ENCODE results near the gene PCLO. TPM values are rescaled to one million over a fixed set of nuclear protein-coding genes. Genes with fewer than 3 reads are reported as not detected.
"Not testable (repeated sequence)": the region's sequence is repeated elsewhere in the genome, so short reads cannot be mapped to it uniquely, and the experiment has no call there.

Gene PCLO
- total RNA-seq, 2 donors from 2014 or later = 0.03 TPM; not detected in 1

DNA sequence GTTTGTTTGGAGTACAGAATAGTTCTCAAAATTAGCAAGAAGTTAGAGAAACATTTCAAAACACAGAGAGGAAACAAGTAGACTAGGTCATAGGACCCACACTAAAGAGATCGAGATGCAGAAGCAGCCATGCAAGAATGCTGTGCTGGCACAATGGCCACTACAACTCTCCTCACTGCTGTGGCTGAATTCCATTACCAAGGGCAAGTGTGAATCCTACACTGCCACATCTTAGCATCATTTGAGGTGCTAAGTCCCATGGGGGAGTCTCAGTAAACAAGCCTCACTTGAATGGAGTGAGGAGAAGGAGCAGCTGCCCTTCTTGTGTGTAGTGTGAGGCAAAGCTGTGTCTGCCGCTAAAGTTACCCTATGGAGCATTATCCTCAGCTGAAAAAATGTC, 56.7 kb downstream of the PCLO start:
- Mint-ChIP-seq H3K9me3 (peaks cover 8% of the 10 kb centered on the region), H3K4me3 (no peak overlapping the region), H3K27me3 (no peaks in the 10 kb centered on the region), H3K36me3 (ENCODE audit: low read depth) (no peaks in the 10 kb centered on the region), H3K4me1 (no peaks in the 10 kb centered on the region), H3K27ac (no peak overlapping the region)
- ATAC-seq (replicated peaks) = no peak

DNA sequence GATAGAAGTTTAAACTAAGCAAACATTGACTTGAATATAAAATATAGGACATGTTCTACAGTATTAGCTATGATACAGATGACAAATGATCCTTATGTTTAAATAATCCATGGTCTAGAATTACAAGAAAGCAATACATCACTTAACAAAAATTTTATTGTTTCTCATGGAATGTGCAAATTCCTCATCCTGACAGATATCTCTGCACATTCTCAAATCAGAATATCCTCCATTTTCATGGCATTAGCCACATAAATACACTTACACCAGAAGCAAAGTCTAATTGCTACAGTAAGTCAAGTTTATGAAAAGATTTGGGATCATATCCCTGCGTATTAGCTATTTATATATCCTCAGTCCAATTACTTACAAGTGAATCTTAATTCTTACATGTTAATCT, 57.6 kb downstream of the PCLO start:
- no peaks in the 10 kb centered on the region for H3K36me3 Mint-ChIP-seq (ENCODE audit: low read depth)
- no peak overlapping the region for H3K27ac Mint-ChIP-seq
- H3K4me3 Mint-ChIP-seq = no peak overlapping the region
- H3K27me3 Mint-ChIP-seq = no peaks in the 10 kb centered on the region
- ATAC-seq (replicated peaks) = no peak
- H3K4me1 Mint-ChIP-seq = no peaks in the 10 kb centered on the region
- H3K9me3 Mint-ChIP-seq = peaks cover 4% of the 10 kb centered on the region

DNA sequence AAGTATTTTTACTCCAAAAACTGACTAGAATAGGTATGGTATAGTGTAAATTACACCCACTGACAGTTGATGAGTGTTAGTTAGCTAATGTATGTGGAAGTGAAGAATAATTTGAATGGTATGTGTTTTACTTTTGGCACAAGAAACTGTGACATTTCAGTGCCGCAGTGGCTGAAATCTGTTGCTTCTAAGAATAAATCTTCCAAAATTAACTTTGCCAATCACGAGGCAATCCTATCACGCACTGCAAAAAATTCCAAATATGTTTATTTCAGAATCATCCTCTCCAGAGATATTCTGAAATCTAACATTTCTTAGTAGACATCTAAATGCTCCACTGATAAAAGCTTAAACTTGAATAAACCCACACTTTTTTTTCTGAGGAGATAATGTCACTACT, 61.2 kb downstream of the PCLO start:
- no peaks in the 10 kb centered on the region for H3K27me3 Mint-ChIP-seq
- no peaks in the 10 kb centered on the region for H3K36me3 Mint-ChIP-seq (ENCODE audit: low read depth)
- H3K4me3 Mint-ChIP-seq = no peak overlapping the region
- H3K4me1 Mint-ChIP-seq = no peaks in the 10 kb centered on the region
- no peak overlapping the region for H3K27ac Mint-ChIP-seq
- no peak for ATAC-seq (replicated peaks)
- H3K9me3 Mint-ChIP-seq = peaks cover 7% of the 10 kb centered on the region

DNA sequence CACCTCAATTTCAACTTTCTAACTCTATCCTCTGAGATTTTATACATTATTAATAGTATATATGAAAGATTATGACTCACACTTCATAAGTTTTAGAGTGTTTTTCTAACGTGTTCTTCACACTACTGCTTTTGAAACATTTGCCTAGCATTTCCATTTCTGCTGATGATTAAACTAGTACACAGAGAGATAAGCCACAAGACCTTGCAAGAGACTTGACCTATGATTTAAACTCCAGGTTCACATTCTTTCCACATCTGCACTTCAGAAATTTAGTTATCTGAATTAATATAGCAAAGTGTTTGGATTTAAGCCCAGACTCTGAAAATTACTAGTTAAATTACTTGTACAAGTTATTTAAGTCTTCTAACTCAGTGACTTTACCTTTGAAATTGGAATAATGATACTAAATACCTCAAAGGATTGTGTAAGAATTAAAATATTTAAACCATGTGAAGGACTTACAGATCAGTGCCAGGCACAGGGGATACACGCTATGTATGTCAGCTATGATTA, 66.6 kb downstream of the PCLO start:
- H3K9me3 Mint-ChIP-seq = peaks cover 11% of the 10 kb centered on the region
- H3K4me1 Mint-ChIP-seq = no peaks in the 10 kb centered on the region
- no peak overlapping the region for H3K27ac Mint-ChIP-seq
- H3K4me3 Mint-ChIP-seq = no peak overlapping the region
- no peak for ATAC-seq (replicated peaks)
- no peaks in the 10 kb centered on the region for H3K36me3 Mint-ChIP-seq (ENCODE audit: low read depth)
- no peaks in the 10 kb centered on the region for H3K27me3 Mint-ChIP-seq

DNA sequence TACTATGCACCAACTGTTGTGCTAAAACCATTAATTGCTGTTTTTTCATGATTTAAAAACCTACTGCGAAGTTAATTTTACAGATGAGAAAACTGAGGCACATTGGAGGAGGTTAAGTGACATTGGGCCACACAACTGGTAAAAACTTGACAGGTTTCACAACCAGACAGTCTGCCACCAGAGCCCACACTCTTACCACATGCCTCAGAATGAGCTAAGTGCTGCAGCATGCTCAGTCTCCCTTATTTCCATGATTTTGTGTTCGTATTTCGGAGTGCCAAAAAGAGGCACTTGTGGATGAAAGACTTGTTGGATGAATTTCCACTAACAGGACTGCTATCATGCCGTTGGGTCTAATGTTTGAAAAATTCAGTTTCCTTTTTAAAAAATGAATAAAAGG, 77.4 kb downstream of the PCLO start:
- no peaks in the 10 kb centered on the region for H3K27me3 Mint-ChIP-seq
- H3K9me3 Mint-ChIP-seq = peaks cover 7% of the 10 kb centered on the region
- no peak overlapping the region for H3K27ac Mint-ChIP-seq
- no peak for ATAC-seq (replicated peaks)
- H3K4me3 Mint-ChIP-seq = no peak overlapping the region
- H3K36me3 Mint-ChIP-seq (ENCODE audit: low read depth) = no peaks in the 10 kb centered on the region
- no peaks in the 10 kb centered on the region for H3K4me1 Mint-ChIP-seq

DNA sequence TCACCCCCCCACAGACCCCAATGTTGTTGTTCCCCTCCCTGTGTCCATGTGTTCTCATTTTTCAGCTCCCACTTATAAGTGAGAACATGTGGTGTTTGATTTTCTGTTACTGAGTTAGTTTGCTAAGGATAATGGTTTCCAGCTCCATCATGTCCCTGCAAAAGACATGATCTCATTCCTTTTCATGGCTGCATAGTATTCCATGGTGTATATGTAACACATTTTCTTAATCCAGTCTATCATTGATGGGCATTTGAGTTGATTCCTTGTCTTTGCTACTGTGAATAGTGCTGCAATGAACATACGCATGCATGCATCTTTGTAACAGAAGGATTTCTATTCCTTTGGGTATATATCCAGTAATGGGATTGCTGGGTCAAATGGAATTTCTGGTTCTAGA, 82.8 kb downstream of the PCLO start:
- not testable (repeated sequence) for H3K9me3 Mint-ChIP-seq; ATAC-seq (replicated peaks); H3K36me3 Mint-ChIP-seq (ENCODE audit: low read depth); H3K4me1 Mint-ChIP-seq; H3K27me3 Mint-ChIP-seq; H3K4me3 Mint-ChIP-seq; H3K27ac Mint-ChIP-seq

DNA sequence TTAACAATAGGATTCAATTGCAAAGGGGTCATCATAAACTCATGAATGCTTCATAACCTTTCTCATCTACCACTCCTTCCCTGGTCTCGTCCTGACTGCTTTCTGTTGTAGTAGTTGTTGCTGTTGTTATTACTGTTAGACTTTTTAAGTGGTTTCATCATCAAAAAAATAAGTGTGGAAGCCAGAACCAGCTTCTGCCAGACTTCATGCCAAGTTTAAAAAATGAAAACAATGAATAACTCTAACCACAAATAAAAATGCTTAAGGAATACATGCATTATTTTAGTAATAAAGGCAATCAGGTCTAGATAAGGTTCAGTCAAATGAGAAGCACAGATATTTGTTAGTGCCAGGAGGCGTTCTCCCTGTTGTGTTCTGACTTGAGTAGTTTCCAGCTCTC, 85.4 kb downstream of the PCLO start:
- Mint-ChIP-seq H3K36me3 (ENCODE audit: low read depth) (no peaks in the 10 kb centered on the region), H3K4me1 (no peaks in the 10 kb centered on the region), H3K4me3 (no peak overlapping the region), H3K27ac (no peak overlapping the region), H3K27me3 (no peaks in the 10 kb centered on the region), H3K9me3 (peaks cover 7% of the 10 kb centered on the region)
- ATAC-seq (replicated peaks) = no peak

DNA sequence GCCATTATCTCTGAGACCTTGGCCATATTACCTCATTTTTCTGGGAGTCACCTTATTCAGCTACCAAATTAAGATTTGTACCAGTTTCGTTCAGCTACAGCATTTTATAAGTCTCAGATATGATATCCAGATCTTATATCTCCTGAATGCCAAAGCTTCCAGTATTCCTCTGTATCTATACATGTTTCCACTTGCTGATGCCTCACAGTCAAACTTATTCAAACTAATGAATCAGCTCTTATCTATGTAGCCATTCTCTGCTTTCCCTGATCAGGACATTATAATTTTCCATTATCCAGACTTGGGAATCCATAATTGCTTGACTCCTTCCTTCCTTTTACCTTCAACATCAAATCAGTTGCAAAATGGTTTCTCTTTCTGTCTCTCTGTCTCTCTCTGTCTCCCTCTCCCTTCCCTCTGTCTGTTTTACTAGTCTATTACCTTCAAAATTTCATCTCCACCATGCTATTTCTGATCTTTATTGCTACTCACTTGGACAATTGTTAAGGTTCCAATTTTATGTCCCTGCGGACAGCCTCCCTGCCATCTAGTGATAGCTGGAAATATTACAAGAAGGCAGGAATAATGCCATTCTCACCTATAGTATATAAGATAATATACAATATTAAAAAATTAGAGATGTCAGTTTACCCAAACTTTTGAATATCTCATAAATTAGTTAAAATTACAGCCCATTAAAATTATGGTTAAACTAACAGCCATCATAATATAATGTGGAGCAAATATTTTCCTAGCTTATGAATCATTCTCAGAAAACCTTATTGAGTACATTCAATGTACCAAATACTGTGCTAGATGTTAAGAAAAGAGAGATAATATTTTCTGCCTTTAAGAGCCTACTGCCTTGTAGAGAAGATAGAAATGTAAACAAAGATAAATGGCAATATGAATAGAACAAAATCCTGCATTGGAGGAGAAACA, 89.8 kb downstream of the PCLO start:
- Mint-ChIP-seq H3K36me3 (ENCODE audit: low read depth) (no peaks in the 10 kb centered on the region), H3K9me3 (peaks cover 9% of the 10 kb centered on the region), H3K4me3 (no peak overlapping the region), H3K27ac (no peak overlapping the region), H3K27me3 (no peaks in the 10 kb centered on the region), H3K4me1 (no peaks in the 10 kb centered on the region)
- ATAC-seq (replicated peaks) = no peak

DNA sequence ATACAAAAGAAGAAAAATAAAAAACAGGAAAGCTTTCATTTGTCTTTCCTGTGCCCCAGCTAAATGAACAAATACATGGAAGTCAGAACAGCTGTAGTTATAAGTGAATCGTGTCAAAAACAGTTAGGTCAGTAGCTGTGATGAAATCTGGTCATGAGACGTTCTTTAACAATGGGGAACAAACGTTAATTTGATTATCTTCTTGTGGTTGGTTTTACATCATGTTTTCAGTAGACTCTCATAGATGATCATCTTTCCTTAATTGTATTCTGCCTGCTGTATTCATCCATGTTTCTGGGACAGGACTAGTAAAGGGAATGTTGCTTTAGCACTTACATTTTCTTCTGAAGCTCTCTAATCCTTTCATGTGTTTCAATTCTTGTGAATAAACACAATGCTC, 97.0 kb downstream of the PCLO start:
- H3K27ac Mint-ChIP-seq = no peak overlapping the region
- no peak overlapping the region for H3K4me3 Mint-ChIP-seq
- H3K4me1 Mint-ChIP-seq = no peaks in the 10 kb centered on the region
- H3K36me3 Mint-ChIP-seq (ENCODE audit: low read depth) = no peaks in the 10 kb centered on the region
- H3K27me3 Mint-ChIP-seq = no peaks in the 10 kb centered on the region
- no peak for ATAC-seq (replicated peaks)
- H3K9me3 Mint-ChIP-seq = peaks cover 3% of the 10 kb centered on the region

DNA sequence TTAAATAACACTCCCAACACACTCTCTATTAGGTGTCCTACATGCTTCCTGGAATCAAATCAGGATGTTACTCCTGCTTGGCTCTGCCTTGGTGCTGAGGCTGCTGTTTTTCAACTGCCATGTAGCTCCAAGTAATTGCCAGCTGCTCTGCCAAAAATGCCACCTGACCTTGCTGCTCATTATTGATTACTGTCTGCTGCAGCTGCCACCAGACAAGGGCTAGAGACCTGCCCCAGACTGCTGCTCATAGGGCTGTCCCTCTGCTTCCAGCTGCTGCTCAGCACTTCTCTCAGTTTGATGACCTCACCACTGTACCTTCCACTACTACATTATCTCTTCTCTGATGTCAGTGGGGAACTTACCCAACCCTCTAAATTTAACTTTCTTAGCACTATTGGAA, 102.5 kb downstream of the PCLO start:
- Mint-ChIP-seq H3K27me3 (no peaks in the 10 kb centered on the region), H3K36me3 (ENCODE audit: low read depth) (no peaks in the 10 kb centered on the region), H3K27ac (no peak overlapping the region), H3K4me1 (no peaks in the 10 kb centered on the region), H3K9me3 (no peaks in the 10 kb centered on the region), H3K4me3 (no peak overlapping the region)
- ATAC-seq (replicated peaks) = no peak

DNA sequence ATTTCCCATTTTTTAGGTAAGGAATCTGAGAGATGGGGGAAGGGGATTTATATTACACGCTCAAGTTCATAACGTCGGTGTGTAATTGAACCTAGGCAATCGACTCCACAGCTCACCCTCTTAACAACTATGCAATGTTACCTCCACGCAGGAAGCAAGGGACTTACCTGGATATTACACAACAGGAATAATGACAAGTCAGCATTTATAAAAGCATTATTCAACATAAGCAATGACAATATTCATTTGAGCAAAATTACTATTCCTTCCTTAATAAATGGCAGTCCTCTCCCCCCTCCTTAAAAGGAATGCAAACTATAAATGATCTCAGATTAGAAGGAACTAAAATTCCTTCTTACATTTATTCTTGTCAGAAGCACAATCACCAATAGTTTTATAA, 104.0 kb downstream of the PCLO start:
- Mint-ChIP-seq H3K4me1 (no peaks in the 10 kb centered on the region), H3K4me3 (no peak overlapping the region), H3K27ac (no peak overlapping the region), H3K36me3 (ENCODE audit: low read depth) (no peaks in the 10 kb centered on the region), H3K27me3 (no peaks in the 10 kb centered on the region), H3K9me3 (no peaks in the 10 kb centered on the region)
- no peak for ATAC-seq (replicated peaks)

DNA sequence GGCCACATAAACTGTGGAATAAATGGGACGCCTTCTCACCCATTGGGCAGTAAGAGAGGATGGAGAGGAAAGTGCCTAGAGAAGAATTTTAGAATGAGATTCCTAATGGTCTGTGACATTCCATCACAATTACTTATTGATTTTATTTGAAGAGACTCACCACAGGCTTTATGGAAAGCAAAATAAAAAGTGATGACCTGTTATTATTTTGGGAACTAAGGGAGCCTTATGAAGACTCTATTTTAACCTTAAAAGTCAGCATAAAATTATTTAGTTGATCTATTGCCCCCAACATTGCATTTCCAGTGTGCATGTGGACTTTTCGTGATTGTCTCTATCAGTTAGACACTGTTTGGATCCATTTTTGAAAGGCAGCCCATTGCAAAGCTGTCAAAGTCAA, 107.5 kb downstream of the PCLO start:
- Mint-ChIP-seq H3K9me3 (peaks cover 4% of the 10 kb centered on the region), H3K36me3 (ENCODE audit: low read depth) (no peaks in the 10 kb centered on the region), H3K4me1 (no peaks in the 10 kb centered on the region), H3K27me3 (no peaks in the 10 kb centered on the region), H3K27ac (no peak overlapping the region), H3K4me3 (no peak overlapping the region)
- no peak for ATAC-seq (replicated peaks)

DNA sequence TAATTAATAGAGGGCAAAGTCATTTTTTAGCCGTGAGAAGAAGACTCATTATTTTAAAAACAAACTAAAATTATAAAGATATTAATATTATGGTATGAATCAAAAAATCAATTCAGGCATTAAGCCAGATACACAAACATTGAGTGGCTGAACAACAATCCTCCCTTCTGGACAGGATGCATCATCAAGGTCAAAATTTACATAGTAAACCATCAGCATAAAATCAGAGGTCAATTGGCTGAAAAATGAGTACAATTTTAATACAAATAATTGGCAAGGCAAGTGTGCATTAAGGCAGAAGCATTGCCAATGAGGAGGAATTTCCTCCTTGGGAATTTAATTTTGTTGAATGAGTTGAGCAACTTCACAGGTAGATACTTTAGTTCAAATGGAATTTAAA, 108.2 kb downstream of the PCLO start:
- peaks cover 4% of the 10 kb centered on the region for H3K9me3 Mint-ChIP-seq
- no peak overlapping the region for H3K27ac Mint-ChIP-seq
- no peaks in the 10 kb centered on the region for H3K4me1 Mint-ChIP-seq
- no peak for ATAC-seq (replicated peaks)
- H3K36me3 Mint-ChIP-seq (ENCODE audit: low read depth) = no peaks in the 10 kb centered on the region
- no peaks in the 10 kb centered on the region for H3K27me3 Mint-ChIP-seq
- H3K4me3 Mint-ChIP-seq = no peak overlapping the region

DNA sequence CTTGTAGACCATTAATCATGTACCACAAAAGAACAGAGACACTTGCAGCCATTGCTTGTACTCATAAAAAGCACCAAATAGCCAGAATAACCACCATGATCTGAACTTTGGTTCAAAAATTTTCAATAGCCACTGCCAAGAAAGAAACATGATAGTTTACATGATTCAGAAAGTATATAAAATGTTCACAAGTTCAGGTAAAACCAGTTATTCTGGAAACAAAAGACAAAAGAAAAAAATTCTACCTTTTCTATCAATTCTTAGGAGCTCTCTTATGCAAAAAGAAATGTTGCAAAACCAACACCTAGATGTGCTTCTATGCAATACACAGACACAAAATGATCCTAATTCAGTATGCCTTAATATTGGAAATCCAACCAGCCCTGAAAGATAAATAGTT, 108.7 kb downstream of the PCLO start:
- Mint-ChIP-seq H3K36me3 (ENCODE audit: low read depth) (no peaks in the 10 kb centered on the region), H3K4me3 (no peak overlapping the region), H3K4me1 (no peaks in the 10 kb centered on the region), H3K9me3 (peaks cover 7% of the 10 kb centered on the region), H3K27ac (no peak overlapping the region), H3K27me3 (no peaks in the 10 kb centered on the region)
- no peak for ATAC-seq (replicated peaks)

DNA sequence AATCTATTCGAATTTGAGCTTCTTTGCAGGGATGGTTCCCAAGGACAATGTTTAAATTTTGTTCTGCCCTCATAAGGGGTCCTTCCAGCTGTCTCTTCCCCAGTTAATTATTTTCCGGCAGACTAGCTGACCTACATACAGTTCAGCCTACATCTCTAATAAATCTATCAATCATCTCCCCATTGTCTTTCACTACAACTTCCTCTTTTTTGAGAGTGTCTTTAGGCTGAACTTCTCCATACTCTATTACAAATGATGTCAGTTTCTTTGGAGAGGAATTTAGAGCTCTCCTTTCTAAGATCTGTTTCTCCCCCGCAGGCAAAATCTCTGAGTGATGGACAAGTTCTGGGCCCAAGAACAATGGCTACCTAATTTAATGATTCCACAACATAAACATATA, 122.2 kb downstream of the PCLO start:
- no peaks in the 10 kb centered on the region for H3K27me3 Mint-ChIP-seq
- H3K4me3 Mint-ChIP-seq = no peak overlapping the region
- no peaks in the 10 kb centered on the region for H3K4me1 Mint-ChIP-seq
- peaks cover 21% of the 10 kb centered on the region for H3K9me3 Mint-ChIP-seq
- H3K27ac Mint-ChIP-seq = no peak overlapping the region
- no peak for ATAC-seq (replicated peaks)
- H3K36me3 Mint-ChIP-seq (ENCODE audit: low read depth) = no peaks in the 10 kb centered on the region

Measured in activated T-helper 17 cell treated with anti-CD3 and anti-CD28 coated beads, Interleukin-2, amount 50 U/mL, for 72 hours (primary cell).